OCI-LY3 (cell line): ENCODE data around the gene KCTD3.

ENCODE experiments used
- EZH2phosphoT487 ChIP-seq: fragments of 200-600 bp; shearing (Covaris generic); IDR thresholded peaks from 2 replicates; pipeline ENCODE4 v1.6.1; 2018; ENCODE audit warnings: antibody characterized with exemption, mixed run types, low read depth
- TF ChIP-seq, protein P1 (sequence below): fragments of 200-600, 300-600 bp; sonication (generic); IDR thresholded peaks from 2 replicates; pipeline ENCODE4 v1.5.1; 2014; ENCODE audit warnings: antibody characterized with exemption, low read length, low read depth

DNA sequence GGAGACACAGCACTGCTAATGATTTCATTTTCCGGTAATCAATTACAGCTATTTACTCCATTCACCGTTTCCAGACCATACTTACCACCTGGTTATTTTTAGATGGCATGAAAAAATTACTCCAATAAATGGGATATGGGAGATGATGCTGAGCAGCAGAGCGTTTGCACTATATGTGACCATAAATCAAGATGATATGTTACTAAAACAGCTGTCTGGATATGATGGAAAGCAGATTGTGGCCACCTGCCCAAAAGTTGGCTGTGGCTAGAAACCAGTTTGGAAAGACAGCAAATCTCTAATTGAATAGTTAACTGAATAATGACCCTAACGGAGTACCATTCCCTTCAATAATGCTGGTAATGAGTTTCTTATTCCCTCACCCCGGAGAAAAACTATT is 22.5 kb upstream of the KCTD3 start:
- TF ChIP-seq, protein P1, sequence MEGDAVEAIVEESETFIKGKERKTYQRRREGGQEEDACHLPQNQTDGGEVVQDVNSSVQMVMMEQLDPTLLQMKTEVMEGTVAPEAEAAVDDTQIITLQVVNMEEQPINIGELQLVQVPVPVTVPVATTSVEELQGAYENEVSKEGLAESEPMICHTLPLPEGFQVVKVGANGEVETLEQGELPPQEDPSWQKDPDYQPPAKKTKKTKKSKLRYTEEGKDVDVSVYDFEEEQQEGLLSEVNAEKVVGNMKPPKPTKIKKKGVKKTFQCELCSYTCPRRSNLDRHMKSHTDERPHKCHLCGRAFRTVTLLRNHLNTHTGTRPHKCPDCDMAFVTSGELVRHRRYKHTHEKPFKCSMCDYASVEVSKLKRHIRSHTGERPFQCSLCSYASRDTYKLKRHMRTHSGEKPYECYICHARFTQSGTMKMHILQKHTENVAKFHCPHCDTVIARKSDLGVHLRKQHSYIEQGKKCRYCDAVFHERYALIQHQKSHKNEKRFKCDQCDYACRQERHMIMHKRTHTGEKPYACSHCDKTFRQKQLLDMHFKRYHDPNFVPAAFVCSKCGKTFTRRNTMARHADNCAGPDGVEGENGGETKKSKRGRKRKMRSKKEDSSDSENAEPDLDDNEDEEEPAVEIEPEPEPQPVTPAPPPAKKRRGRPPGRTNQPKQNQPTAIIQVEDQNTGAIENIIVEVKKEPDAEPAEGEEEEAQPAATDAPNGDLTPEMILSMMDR: no peak
- TF ChIP-seq EZH2phosphoT487: no peak
